GM19351 (cell line): ENCODE data around the gene DPH1.

ENCODE experiments used
- ATAC-seq: cut with Tn5 transposase; IDR thresholded peaks from one replicate; pipeline ENCODE4 v1.9.1; 2021; ENCODE audit warnings: mild to moderate bottlenecking, moderate library complexity; ENCODE audit not compliant: unreplicated experiment

The DPH1 gene

DNA sequence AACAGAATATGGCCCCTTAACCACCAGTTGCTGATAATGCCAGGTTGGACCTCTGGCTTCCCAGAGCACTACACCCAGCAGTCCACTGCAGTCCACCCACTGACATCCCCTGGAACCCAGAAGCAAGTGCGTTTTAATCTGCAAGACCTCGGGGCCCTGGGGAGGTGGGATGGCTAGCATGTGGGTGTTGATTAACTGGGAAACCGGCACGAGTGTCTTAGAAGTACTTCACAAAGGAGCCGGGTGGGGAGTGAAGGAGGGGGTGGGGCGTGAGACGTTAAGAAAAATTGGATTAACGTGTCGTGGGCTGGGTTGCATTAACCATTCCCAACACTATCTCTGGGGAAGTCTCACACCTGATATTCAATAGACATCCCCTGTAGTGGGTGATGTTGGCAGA, 18.9 kb downstream of the DPH1 start:
- no peak for ATAC-seq

DNA sequence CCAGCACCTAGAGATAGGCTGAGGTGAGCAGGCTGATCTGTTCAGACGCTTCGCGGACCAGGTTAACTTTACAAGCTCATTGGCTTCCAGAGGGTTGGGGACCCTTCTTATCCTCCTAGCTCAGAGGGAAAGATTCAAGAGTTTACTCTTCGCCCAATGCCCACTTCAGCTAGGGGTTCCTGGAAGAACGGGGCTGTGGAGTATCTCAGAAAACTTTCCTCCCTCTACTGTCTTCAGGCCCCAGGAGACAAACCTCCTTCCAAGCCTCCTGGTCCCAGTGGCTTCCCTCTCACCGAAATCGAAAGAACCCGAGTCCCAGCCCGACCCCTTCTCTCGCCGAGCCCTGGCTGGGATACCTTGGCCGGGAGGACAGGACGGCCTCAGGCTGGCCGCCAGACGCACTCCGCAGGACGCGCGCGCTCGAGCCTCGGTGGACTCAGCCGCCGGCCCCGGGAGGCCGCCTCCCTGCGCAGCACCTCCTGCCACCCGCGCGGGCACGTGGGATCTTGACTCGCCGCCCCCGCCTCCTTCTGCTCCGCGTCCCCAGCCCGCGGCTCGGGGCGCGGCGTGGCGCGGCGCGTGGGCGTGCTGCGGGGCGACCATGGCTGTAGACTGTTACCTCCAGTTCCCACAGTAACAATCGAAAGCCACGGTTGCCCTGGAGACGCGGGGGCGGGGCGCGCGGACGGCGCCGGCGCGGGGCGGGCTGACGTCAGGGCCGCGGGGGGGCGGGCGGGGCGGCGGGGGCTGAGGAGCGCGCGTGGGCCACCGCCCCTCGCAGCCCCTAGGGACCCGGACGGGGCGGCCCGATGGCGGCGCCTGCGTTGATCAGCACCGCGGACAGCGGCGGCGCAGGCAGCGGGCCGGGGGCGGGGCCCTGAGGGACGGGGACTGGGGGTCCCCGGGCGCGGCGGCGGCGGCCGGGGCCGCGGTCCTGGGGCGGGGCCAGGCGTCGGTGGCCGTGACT, 19.7 kb downstream of the DPH1 start:
- ATAC-seq, result peak; percentile 53

DNA sequence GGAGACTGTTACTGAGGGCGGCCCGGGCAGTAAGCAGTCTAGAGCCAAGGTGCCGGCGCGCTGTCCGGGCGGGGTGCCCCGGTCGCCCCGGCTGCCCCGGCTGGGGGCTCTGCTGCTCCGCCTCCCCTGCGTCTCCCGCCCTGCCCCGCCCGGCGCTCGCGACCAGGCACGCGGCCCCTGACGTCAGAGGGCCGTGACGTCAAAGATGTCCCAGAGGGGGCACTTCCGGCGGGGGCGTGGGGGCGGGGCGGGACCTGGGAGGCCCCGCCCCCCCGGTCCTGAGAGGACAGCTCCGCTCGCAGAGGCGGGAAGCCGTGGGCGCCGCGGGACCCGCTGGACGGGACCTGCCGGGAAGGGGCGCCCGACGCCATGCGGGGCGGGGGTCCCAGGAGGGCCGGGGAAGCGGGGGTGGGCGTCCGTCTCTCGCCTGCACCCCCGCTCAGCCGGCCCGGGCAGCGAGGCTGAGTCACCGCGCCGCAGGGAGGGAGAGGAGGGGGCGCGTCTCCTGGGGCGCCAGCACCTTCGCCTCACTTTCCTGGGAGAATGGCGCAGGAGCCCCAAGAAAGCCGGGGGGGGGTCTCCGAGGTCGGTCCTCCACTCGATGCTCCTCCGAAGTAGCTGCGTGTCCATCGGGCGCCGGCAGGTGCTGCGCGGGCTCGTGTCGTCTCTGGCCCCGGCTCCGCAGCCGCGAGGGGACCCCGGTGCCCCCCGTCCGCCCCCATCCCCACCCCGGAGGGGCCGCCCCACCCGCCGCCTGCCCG, 20.5 kb downstream of the DPH1 start:
- peak; percentile 12 for ATAC-seq

DNA sequence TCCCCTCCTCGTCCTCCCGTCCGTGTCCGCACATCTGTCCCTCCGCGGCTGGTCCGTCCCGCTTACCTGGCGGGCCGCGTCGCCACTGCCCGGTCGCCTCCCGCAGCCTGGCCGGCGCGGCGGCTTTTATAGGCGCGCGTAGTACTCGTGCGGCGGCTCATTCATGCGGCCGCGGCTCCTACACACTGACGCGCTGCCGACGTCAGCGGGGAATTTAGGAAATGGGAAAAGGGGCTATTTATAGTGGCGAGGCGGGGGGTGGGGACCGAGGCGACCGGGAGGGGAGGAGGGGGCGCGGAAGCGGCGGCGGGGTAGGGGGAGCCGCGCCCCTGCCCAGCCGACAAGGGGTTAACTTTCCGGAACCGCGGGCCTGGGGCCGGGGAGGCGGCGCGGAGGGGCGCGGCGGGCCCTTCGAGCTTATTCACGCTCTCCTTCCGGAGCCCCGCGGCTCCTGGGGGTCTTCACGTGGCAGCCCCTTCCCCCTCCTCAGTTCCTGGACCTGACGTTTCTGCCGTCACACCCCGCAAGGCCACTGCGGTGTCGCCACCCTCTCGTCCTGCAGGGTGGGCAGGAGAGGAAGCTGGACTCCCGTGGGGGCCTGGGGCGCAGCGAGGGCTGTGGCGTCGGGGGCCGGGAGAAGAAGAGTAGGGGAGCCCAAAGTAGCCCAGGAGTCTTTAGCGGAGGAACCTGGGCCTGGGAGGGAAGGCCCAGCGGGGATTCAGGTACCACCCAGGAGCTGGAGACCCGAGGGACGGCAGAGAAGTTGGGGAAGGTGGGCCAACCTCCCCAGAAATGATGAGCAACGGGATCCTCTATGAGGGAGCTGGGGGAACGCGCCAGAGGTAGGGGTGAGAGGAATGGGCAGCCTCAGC, 21.3 kb downstream of the DPH1 start:
- no peak for ATAC-seq

- no peak for ATAC-seq
Measured at GRCh38 chr17:2051933-2052559, 22.1 kb downstream of the DPH1 start.

DNA sequence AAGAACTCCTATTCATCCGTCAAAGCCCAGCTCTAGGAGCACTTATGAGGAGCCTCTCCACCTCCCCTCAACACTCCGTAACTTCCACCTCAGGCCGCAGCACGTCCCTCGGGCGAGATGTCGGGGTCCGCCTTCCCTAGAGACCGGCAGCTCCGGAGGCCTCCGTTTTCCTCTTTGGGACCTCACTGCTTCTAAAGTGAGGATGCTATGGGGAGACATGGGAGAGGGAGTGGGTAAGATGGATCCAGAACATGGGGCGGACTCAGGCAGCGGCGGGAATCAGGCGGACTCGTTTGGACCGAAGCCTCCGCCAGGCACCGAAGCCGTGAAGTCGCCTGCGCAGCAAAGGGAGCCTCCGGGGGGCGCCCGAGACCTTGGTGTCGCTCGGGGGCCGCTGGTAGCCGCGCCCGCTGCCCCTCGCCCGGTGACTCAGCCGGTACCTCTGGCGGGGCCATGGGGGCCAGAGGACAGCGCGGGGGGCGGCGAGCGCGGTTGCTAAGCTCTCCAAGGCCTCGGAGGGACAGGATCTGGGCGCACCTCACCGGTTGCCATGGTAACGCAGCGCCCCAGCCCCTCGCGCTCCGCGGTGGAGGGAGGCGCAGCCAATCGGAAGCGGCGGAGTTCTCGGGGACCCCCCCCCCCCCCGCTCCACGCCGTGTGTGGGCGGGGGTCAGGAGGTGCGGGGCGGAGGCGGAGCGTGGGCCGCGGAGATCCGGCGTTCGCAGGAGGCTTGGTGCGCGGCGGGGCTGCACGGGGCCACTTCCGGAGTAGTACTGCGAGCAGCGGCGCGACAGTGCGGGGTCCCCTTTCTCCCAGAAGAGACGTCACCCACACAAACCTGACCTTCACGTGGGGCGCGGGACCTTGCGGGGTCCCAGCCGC, 23.7 kb downstream of the DPH1 start:
- no peak for ATAC-seq

GRCh38 chr17:2054262-2054511, 24.2 kb downstream of the DPH1 start:
- no peak for ATAC-seq

- peak; percentile 38 for ATAC-seq
Measured at GRCh38 chr17:2054512-2055291, 24.7 kb downstream of the DPH1 start, which contains the start of gene HIC1. Gene HIC1 (plus strand): TSS chr17:2055103. CDS start chr17:2056691, 1,588 bp downstream.

DNA sequence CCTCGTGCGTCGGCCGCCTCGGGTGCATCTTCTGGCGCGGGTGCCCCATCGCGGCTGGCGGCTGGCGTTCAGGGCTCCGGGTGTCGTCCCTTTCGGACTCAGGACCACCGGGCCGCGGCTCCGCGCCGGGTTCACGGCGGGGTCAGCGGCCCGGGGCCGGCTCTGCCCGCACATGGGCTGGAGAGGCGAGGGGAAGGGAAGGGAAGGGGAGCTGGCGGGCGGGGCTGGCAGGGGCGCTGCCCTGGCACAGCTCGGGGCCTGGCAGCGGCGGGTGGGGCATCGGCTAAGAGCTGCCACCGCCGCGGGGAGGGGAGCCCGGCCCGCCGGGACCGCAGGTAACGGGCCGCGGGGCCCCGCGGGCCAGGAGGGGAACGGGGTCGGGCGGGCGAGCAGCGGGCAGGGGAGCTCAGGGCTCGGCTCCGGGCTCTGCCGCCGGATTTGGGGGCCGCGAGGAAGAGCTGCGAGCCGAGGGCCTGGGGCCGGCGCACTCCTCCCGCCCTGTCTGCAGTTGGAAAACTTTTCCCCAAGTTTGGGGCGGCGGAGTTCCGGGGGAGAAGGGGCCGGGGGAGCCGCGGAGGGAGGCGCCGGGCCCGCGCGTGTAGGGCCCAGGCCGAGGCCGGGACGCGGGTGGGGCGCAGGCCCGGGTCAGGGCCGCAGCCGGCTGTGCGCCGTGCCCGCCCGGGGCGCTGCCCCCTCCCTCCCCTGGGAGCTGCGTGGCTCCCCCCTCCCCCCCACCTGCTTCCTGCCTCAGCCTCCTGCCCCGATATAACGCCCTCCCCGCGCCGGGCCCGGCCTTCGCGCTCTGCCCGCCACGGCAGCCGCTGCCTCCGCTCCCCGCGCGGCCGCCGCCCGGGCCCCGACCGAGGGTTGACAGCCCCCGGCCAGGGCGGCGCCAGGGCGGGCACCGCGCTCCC, 25.6 kb downstream of the DPH1 start:
- no peak for ATAC-seq

GRCh38 chr17:2056206-2057174, 26.5 kb downstream of the DPH1 start:
- no peak for ATAC-seq

- ATAC-seq, result no peak
Measured at GRCh38 chr17:2057175-2057759, 27.3 kb downstream of the DPH1 start.

DNA sequence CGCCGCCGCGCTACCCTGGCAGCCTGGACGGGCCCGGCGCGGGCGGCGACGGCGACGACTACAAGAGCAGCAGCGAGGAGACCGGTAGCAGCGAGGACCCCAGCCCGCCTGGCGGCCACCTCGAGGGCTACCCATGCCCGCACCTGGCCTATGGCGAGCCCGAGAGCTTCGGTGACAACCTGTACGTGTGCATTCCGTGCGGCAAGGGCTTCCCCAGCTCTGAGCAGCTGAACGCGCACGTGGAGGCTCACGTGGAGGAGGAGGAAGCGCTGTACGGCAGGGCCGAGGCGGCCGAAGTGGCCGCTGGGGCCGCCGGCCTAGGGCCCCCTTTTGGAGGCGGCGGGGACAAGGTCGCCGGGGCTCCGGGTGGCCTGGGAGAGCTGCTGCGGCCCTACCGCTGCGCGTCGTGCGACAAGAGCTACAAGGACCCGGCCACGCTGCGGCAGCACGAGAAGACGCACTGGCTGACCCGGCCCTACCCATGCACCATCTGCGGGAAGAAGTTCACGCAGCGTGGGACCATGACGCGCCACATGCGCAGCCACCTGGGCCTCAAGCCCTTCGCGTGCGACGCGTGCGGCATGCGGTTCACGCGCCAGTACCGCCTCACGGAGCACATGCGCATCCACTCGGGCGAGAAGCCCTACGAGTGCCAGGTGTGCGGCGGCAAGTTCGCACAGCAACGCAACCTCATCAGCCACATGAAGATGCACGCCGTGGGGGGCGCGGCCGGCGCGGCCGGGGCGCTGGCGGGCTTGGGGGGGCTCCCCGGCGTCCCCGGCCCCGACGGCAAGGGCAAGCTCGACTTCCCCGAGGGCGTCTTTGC, 28.0 kb downstream of the DPH1 start:
- ATAC-seq, result no peak

DNA sequence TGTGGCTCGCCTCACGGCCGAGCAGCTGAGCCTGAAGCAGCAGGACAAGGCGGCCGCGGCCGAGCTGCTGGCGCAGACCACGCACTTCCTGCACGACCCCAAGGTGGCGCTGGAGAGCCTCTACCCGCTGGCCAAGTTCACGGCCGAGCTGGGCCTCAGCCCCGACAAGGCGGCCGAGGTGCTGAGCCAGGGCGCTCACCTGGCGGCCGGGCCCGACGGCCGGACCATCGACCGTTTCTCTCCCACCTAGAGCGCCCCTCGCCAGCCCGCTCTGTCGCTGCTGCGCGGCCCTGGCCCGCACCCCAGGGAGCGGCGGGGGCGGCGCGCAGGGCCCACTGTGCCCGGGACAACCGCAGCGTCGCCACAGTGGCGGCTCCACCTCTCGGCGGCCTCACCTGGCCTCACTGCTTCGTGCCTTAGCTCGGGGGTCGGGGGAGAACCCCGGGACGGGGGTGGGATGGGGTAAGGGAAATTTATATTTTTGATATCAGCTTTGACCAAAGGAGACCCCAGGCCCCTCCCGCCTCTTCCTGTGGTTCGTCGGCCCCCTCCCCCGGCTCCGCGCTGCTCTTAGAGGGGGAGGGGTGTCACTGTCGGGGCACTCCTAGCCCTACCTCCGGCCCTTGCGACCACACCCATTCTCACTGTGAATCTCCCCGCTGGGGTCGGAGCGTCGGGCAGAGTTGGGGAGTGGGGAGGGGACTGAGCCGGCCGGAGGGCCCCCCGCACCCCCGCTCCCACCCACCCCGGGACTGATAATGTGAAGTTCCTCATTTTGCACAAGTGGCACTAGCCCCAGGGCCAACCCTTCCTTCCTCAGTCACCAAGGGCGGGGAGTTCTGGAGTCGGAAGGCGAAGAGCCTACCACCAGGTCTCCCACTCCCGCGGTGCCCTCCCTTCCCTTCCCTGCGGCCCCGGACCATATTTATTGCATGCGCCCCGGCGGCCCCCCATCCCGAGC, 28.9 kb downstream of the DPH1 start:
- ATAC-seq, result no peak
